ENCODE results near the gene FER.

The FER gene

DNA sequence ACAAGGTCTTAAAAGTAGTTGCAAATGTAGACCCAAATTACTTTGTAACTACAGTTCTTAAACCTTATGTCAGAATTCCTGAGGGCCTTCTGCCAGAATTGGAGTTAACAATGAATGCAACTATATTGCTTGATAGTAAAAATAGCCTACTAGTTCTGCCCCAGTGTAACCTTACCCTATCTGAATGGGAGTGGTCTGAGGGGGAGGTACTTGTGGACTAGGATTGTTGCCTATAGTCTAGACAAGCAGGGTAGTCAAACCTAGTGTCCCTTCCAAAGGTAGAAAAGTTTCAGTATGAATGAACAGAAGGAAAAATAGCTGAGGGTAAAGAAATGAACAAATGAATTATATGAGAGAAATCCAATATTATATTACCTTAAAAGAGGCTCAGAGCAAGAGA lies 419.9 kb downstream of the FER start (continued):
- TF ChIP-seq, protein P1, sequence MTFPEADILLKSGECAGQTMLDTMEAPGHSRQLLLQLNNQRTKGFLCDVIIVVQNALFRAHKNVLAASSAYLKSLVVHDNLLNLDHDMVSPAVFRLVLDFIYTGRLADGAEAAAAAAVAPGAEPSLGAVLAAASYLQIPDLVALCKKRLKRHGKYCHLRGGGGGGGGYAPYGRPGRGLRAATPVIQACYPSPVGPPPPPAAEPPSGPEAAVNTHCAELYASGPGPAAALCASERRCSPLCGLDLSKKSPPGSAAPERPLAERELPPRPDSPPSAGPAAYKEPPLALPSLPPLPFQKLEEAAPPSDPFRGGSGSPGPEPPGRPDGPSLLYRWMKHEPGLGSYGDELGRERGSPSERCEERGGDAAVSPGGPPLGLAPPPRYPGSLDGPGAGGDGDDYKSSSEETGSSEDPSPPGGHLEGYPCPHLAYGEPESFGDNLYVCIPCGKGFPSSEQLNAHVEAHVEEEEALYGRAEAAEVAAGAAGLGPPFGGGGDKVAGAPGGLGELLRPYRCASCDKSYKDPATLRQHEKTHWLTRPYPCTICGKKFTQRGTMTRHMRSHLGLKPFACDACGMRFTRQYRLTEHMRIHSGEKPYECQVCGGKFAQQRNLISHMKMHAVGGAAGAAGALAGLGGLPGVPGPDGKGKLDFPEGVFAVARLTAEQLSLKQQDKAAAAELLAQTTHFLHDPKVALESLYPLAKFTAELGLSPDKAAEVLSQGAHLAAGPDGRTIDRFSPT (tag by site-specific recombination; IDR thresholded peaks at IDR 0.05): no peak

DNA sequence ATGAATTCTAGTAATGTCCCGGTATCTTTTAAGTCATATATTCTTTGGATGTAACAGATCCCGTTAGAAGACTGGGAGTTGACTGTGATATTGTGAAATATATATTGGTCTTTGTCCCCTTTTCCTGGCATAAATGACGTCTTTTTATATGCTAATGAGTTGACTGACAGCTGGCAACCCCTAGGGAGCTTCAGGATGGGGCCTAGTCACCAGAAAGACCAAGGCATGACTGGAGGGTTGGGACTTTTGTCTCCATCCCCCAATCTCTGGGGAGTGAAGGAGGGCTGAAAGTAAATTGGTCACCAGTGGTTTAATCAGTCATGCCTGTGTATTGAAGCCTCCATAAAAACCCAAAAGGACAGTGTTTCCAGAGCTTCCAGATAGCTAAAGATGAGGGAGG lies 420.5 kb downstream of the FER start:
- no peaks in the 10 kb centered on the region for H3K4me1 ChIP-seq (ENCODE audit: control insufficient read depth, insufficient read depth, low read length)
- H3K4me3 ChIP-seq (ENCODE audit: low read depth, low read length): no peak overlapping the region
- no peak overlapping the region for H3K27ac ChIP-seq (ENCODE audit: extremely low read depth, low read depth, low read length)
- ChIA-PET POLR2A (no interaction called here), CTCF (no interaction called here)
- H3K36me3 ChIP-seq (ENCODE audit: control insufficient read depth in 2 of 2, insufficient read depth in 1 of 2, low read length in 2 of 2): no peaks in the 10 kb centered on the region
- TF ChIP-seq ZNF621 (tag by site-specific recombination; IDR thresholded peaks at IDR 0.05) (no peak), KLF1 (tag by site-specific recombination; IDR thresholded peaks at IDR 0.05) (no peak), ZNF529 (tag by site-specific recombination; IDR thresholded peaks at IDR 0.05; ENCODE audit: insufficient replicate concordance) (no peak), ZNF76 (tag by site-specific recombination; IDR thresholded peaks at IDR 0.05; ENCODE audit: borderline replicate concordance, low read depth) (no peak), ZNF426 (tag by site-specific recombination; IDR thresholded peaks at IDR 0.05) (no peak), ZNF184 (tag by site-specific recombination; IDR thresholded peaks at IDR 0.05) (no peak), ZBTB20 (tag by site-specific recombination; IDR thresholded peaks at IDR 0.05) (no peak)
- TF ChIP-seq, protein P2, sequence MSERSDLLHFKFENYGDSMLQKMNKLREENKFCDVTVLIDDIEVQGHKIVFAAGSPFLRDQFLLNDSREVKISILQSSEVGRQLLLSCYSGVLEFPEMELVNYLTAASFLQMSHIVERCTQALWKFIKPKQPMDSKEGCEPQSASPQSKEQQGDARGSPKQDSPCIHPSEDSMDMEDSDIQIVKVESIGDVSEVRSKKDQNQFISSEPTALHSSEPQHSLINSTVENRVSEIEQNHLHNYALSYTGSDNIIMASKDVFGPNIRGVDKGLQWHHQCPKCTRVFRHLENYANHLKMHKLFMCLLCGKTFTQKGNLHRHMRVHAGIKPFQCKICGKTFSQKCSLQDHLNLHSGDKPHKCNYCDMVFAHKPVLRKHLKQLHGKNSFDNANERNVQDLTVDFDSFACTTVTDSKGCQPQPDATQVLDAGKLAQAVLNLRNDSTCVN (tag by site-specific recombination; optimal IDR thresholded peaks at IDR 0.05): no peak
- TF ChIP-seq, protein P3, sequence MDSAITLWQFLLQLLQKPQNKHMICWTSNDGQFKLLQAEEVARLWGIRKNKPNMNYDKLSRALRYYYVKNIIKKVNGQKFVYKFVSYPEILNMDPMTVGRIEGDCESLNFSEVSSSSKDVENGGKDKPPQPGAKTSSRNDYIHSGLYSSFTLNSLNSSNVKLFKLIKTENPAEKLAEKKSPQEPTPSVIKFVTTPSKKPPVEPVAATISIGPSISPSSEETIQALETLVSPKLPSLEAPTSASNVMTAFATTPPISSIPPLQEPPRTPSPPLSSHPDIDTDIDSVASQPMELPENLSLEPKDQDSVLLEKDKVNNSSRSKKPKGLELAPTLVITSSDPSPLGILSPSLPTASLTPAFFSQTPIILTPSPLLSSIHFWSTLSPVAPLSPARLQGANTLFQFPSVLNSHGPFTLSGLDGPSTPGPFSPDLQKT (IDR thresholded peaks at IDR 0.05; ENCODE audit: borderline replicate concordance, low read depth, low read length): no peak
- H3K9me3 ChIP-seq (ENCODE audit: control insufficient read depth, insufficient read depth, low read depth, low read length): no peaks in the 10 kb centered on the region

DNA sequence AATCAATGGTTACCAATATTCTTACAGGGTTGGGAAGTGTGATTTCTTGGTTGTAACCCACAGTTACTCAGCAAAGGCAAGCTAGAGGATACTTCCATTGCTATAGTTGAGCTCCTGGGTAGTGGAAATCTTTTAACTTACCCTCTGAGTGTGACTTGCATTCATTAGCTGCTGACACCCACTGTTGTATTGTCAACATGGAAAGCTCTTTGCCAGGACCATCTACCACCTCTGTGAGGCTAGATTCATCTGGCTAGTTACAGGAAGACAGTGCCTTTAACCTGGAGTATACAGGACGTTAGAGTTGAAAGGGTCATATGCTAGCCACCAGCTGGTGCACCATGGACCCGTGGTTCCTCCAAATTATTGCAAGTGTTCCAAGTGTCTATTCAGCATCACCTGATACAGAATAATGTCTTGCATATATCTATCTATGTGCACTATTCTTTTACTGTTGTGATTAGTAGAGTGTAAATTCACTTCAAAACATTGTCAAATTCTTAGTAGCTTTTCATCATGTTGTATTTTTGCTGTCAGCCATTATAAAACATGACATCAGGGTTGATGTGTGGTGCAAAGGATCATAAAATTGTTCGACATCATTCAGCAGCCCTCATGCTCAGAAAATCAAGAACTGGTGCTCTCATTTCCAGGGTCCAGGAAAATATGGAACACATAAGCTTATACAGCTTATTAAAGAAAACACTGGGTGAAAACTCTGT lies 423.1 kb downstream of the FER start:
- ChIA-PET CTCF (interaction anchor here (0.7 kb wide), 1 partner anchor 492 kb away, joined by 3 read pairs; no protein-coding TSS in a partner anchor), POLR2A (no interaction called here)
- no peak overlapping the region for H3K27ac ChIP-seq (ENCODE audit: extremely low read depth, low read depth, low read length)
- H3K36me3 ChIP-seq (ENCODE audit: control insufficient read depth in 2 of 2, insufficient read depth in 1 of 2, low read length in 2 of 2): no peaks in the 10 kb centered on the region
- H3K4me3 ChIP-seq (ENCODE audit: low read depth, low read length): no peak overlapping the region
- H3K9me3 ChIP-seq (ENCODE audit: control insufficient read depth, insufficient read depth, low read depth, low read length): no peaks in the 10 kb centered on the region
- no peaks in the 10 kb centered on the region for H3K4me1 ChIP-seq (ENCODE audit: control insufficient read depth, insufficient read depth, low read length)
- TF ChIP-seq OVOL3 (tag by site-specific recombination; IDR thresholded peaks at IDR 0.05) (no peak), ZNF510 (tag by site-specific recombination; IDR thresholded peaks at IDR 0.05; ENCODE audit: insufficient replicate concordance) (no peak), ZNF777 (tag by site-specific recombination; IDR thresholded peaks at IDR 0.05; ENCODE audit: borderline replicate concordance) (no peak), ZNF561 (tag by site-specific recombination; IDR thresholded peaks at IDR 0.05; ENCODE audit: borderline replicate concordance) (no peak), ZBTB7A (tag by site-specific recombination; IDR thresholded peaks at IDR 0.05; ENCODE audit: low read depth) (no peak), ZXDB (tag by site-specific recombination; IDR thresholded peaks at IDR 0.05) (no peak), SP3 (tag by site-specific recombination; IDR thresholded peaks at IDR 0.05) (no peak), ZNF202 (tag by site-specific recombination; IDR thresholded peaks at IDR 0.05; ENCODE audit: borderline replicate concordance) (no peak), BCL11B (tag by site-specific recombination; IDR thresholded peaks at IDR 0.05; ENCODE audit: low read depth) (no peak), ZBTB21 (tag by site-specific recombination; IDR thresholded peaks at IDR 0.05) (no peak), ZSCAN30 (tag by site-specific recombination; IDR thresholded peaks at IDR 0.05) (no peak)
- TF ChIP-seq, protein P4, sequence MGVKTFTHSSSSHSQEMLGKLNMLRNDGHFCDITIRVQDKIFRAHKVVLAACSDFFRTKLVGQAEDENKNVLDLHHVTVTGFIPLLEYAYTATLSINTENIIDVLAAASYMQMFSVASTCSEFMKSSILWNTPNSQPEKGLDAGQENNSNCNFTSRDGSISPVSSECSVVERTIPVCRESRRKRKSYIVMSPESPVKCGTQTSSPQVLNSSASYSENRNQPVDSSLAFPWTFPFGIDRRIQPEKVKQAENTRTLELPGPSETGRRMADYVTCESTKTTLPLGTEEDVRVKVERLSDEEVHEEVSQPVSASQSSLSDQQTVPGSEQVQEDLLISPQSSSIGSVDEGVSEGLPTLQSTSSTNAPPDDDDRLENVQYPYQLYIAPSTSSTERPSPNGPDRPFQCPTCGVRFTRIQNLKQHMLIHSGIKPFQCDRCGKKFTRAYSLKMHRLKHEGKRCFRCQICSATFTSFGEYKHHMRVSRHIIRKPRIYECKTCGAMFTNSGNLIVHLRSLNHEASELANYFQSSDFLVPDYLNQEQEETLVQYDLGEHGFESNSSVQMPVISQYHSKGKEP (tag by site-specific recombination; IDR thresholded peaks at IDR 0.05): no peak
- TF ChIP-seq, protein P5, sequence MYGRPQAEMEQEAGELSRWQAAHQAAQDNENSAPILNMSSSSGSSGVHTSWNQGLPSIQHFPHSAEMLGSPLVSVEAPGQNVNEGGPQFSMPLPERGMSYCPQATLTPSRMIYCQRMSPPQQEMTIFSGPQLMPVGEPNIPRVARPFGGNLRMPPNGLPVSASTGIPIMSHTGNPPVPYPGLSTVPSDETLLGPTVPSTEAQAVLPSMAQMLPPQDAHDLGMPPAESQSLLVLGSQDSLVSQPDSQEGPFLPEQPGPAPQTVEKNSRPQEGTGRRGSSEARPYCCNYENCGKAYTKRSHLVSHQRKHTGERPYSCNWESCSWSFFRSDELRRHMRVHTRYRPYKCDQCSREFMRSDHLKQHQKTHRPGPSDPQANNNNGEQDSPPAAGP (tag by site-specific recombination; IDR thresholded peaks at IDR 0.05): no peak
